ENCODE data around the gene TTLL5.
A peak's percentile ranks its signal among the peaks of the same experiment; 100 is the strongest.

TTLL5 gene

GRCh38 chr14:75979648-75980565, 318.9 kb downstream of the TTLL5 start:
- H3K36me3 ChIP-seq (ENCODE audit: control insufficient read depth, insufficient read depth, low read length), result no peaks in the 10 kb centered on the region
- no peak overlapping the region for H3K27ac ChIP-seq (ENCODE audit: low read depth, low read length)
- no peak overlapping the region for H3K9ac ChIP-seq (ENCODE audit: low read length)
- H3K4me1 ChIP-seq (ENCODE audit: control insufficient read depth, insufficient read depth, low read length), result peaks cover 28% of the 10 kb centered on the region
- no peaks in the 10 kb centered on the region for H3K9me3 ChIP-seq (ENCODE audit: control insufficient read depth, insufficient read depth, low read depth, low read length)
- H3K4me3 ChIP-seq (ENCODE audit: low read depth, low read length), result no peak overlapping the region
- H3K27me3 ChIP-seq (ENCODE audit: control insufficient read depth, insufficient read depth, low read length), result peaks cover 27% of the 10 kb centered on the region

- no peaks in the 10 kb centered on the region for H3K9me3 ChIP-seq (ENCODE audit: control insufficient read depth, insufficient read depth, low read depth, low read length)
- no peak overlapping the region for H3K4me3 ChIP-seq (ENCODE audit: low read depth, low read length)
- H3K27me3 ChIP-seq (ENCODE audit: control insufficient read depth, insufficient read depth, low read length), result peaks cover 28% of the 10 kb centered on the region
- H3K36me3 ChIP-seq (ENCODE audit: control insufficient read depth, insufficient read depth, low read length), result no peaks in the 10 kb centered on the region
- peaks cover 28% of the 10 kb centered on the region for H3K4me1 ChIP-seq (ENCODE audit: control insufficient read depth, insufficient read depth, low read length)
- H3K27ac ChIP-seq (ENCODE audit: low read depth, low read length), result no peak overlapping the region
- no peak overlapping the region for H3K9ac ChIP-seq (ENCODE audit: low read length)
These were observed 319.8 kb downstream of the TTLL5 start for GRCh38 chr14:75980856-75981255.

- Histone ChIP-seq H3K4me3 (ENCODE audit: low read depth, low read length) (peak within 1 kb of the TSS; percentile 63), H3K27me3 (ENCODE audit: control insufficient read depth, insufficient read depth, low read length) (peaks cover 28% of the 10 kb centered on the region), H3K9ac (ENCODE audit: low read length) (peak within 1 kb of the TSS; percentile 18), H3K36me3 (ENCODE audit: control insufficient read depth, insufficient read depth, low read length) (no peaks in the 10 kb centered on the region), H3K9me3 (ENCODE audit: control insufficient read depth, insufficient read depth, low read depth, low read length) (no peaks in the 10 kb centered on the region), H3K4me1 (ENCODE audit: control insufficient read depth, insufficient read depth, low read length) (peaks cover 29% of the 10 kb centered on the region), H3K27ac (ENCODE audit: low read depth, low read length) (no peak within 1 kb of the TSS)
These were observed 320.6 kb downstream of the TTLL5 start, which contains the start of gene TGFB3 for GRCh38 chr14:75981426-75982265. TGFB3 (minus strand) TSS chr14:75981995; CDS start chr14:75980893, 1,102 bp downstream.

- no peak overlapping the region for H3K27ac ChIP-seq (ENCODE audit: low read depth, low read length)
- no peaks in the 10 kb centered on the region for H3K36me3 ChIP-seq (ENCODE audit: control insufficient read depth, insufficient read depth, low read length)
- H3K4me1 ChIP-seq (ENCODE audit: control insufficient read depth, insufficient read depth, low read length), result peaks cover 22% of the 10 kb centered on the region
- H3K9ac ChIP-seq (ENCODE audit: low read length), result peak overlapping the region; percentile 18
- peaks cover 28% of the 10 kb centered on the region for H3K27me3 ChIP-seq (ENCODE audit: control insufficient read depth, insufficient read depth, low read length)
- H3K9me3 ChIP-seq (ENCODE audit: control insufficient read depth, insufficient read depth, low read depth, low read length), result no peaks in the 10 kb centered on the region
- peak overlapping the region; percentile 63 for H3K4me3 ChIP-seq (ENCODE audit: low read depth, low read length)
These were observed 321.4 kb downstream of the TTLL5 start for GRCh38 chr14:75982266-75983018.

- H3K36me3 ChIP-seq (ENCODE audit: control insufficient read depth, insufficient read depth, low read length), result no peaks in the 10 kb centered on the region
- H3K4me3 ChIP-seq (ENCODE audit: low read depth, low read length), result peak overlapping the region; percentile 63
- peaks cover 28% of the 10 kb centered on the region for H3K27me3 ChIP-seq (ENCODE audit: control insufficient read depth, insufficient read depth, low read length)
- H3K9me3 ChIP-seq (ENCODE audit: control insufficient read depth, insufficient read depth, low read depth, low read length), result no peaks in the 10 kb centered on the region
- peak overlapping the region; percentile 18 for H3K9ac ChIP-seq (ENCODE audit: low read length)
- H3K4me1 ChIP-seq (ENCODE audit: control insufficient read depth, insufficient read depth, low read length), result peaks cover 17% of the 10 kb centered on the region
- H3K27ac ChIP-seq (ENCODE audit: low read depth, low read length), result no peak overlapping the region
These were observed 321.9 kb downstream of the TTLL5 start for GRCh38 chr14:75983019-75983358.

- Histone ChIP-seq H3K27me3 (ENCODE audit: control insufficient read depth, insufficient read depth, low read length) (peaks cover 28% of the 10 kb centered on the region), H3K4me1 (ENCODE audit: control insufficient read depth, insufficient read depth, low read length) (peaks cover 14% of the 10 kb centered on the region), H3K36me3 (ENCODE audit: control insufficient read depth, insufficient read depth, low read length) (peaks cover 6% of the 10 kb centered on the region; the same call in 1 of the 2 replicates), H3K9ac (ENCODE audit: low read length) (no peak overlapping the region), H3K4me3 (ENCODE audit: low read depth, low read length) (no peak overlapping the region), H3K9me3 (ENCODE audit: control insufficient read depth, insufficient read depth, low read depth, low read length) (no peaks in the 10 kb centered on the region), H3K27ac (ENCODE audit: low read depth, low read length) (no peak overlapping the region)
These were observed 323.6 kb downstream of the TTLL5 start for GRCh38 chr14:75984674-75985073.

GRCh38 chr14:75985618-75986438, 324.8 kb downstream of the TTLL5 start, which contains the start of gene IFT43:
IFT43 (plus strand) TSS chr14:75985763; CDS start chr14:75985787, 24 bp downstream.
- Histone ChIP-seq H3K27me3 (ENCODE audit: control insufficient read depth, insufficient read depth, low read length) (peaks cover 24% of the 10 kb centered on the region), H3K9ac (ENCODE audit: low read length) (peak within 1 kb of the TSS; percentile 65), H3K4me1 (ENCODE audit: control insufficient read depth, insufficient read depth, low read length) (peaks cover 10% of the 10 kb centered on the region), H3K4me3 (ENCODE audit: low read depth, low read length) (peak within 1 kb of the TSS; percentile 75), H3K27ac (ENCODE audit: low read depth, low read length) (no peak within 1 kb of the TSS), H3K36me3 (ENCODE audit: control insufficient read depth, insufficient read depth, low read length) (peaks cover 15% of the 10 kb centered on the region), H3K9me3 (ENCODE audit: control insufficient read depth, insufficient read depth, low read depth, low read length) (no peaks in the 10 kb centered on the region)

- Histone ChIP-seq H3K4me1 (ENCODE audit: control insufficient read depth, insufficient read depth, low read length) (peaks cover 5% of the 10 kb centered on the region; the same call in 1 of the 2 replicates), H3K27ac (ENCODE audit: low read depth, low read length) (no peak overlapping the region), H3K9me3 (ENCODE audit: control insufficient read depth, insufficient read depth, low read depth, low read length) (no peaks in the 10 kb centered on the region), H3K4me3 (ENCODE audit: low read depth, low read length) (peak overlapping the region; percentile 75), H3K27me3 (ENCODE audit: control insufficient read depth, insufficient read depth, low read length) (peaks cover 22% of the 10 kb centered on the region), H3K9ac (ENCODE audit: low read length) (peak overlapping the region; percentile 65), H3K36me3 (ENCODE audit: control insufficient read depth, insufficient read depth, low read length) (peaks cover 17% of the 10 kb centered on the region)
These were observed 325.4 kb downstream of the TTLL5 start for GRCh38 chr14:75986439-75986765.

- H3K9me3 ChIP-seq (ENCODE audit: control insufficient read depth, insufficient read depth, low read depth, low read length), result no peaks in the 10 kb centered on the region
- H3K4me1 ChIP-seq (ENCODE audit: control insufficient read depth, insufficient read depth, low read length), result peaks cover 5% of the 10 kb centered on the region; the same call in 1 of the 2 replicates
- no peak overlapping the region for H3K4me3 ChIP-seq (ENCODE audit: low read depth, low read length)
- H3K9ac ChIP-seq (ENCODE audit: low read length), result no peak overlapping the region
- H3K27ac ChIP-seq (ENCODE audit: low read depth, low read length), result no peak overlapping the region
- peaks cover 22% of the 10 kb centered on the region for H3K27me3 ChIP-seq (ENCODE audit: control insufficient read depth, insufficient read depth, low read length)
- H3K36me3 ChIP-seq (ENCODE audit: control insufficient read depth, insufficient read depth, low read length), result peaks cover 24% of the 10 kb centered on the region
These were observed 326.3 kb downstream of the TTLL5 start for GRCh38 chr14:75987201-75987970.
